Right lobe of liver (tissue), 6 donors: ENCODE data around the gene BZW1. TPM values are rescaled to one million over a fixed set of nuclear protein-coding genes. Genes with fewer than 3 reads are reported as not detected.

ENCODE experiments used
- ATAC-seq, 4 donors: fragments of 200-7000 bp; cut with Tn5 transposase; one replicate each; pipeline ENCODE4 v1.9.1; 2020; ENCODE audit warnings: mild to moderate bottlenecking in 4 of 4, moderate library complexity in 4 of 4
- DNase-seq, 3 donors: peaks; one replicate each; pipeline ENCODE4 v3.0.0-alpha.2; 2020
- H3K27ac ChIP-seq, 3 donors: fragments of 200-600 bp; one replicate each; pipeline ENCODE4 v1.8.0; 2022
- H3K27me3 ChIP-seq, 2 donors: fragments of 200-600 bp; one replicate each; pipeline ENCODE4 v1.8.0; 2022
- H3K36me3 ChIP-seq, 4 donors: fragments of 200-600 bp; sonication (generic) in 1 of 4; one replicate each; pipeline versions ENCODE4 v1.5.1 to v1.8.0; 2017 to 2022; ENCODE audit warnings: control low read depth in 1 of 4
- H3K4me1 ChIP-seq, 4 donors: fragments of 200-600 bp; sonication (generic) in 1 of 4; one replicate each; pipeline versions ENCODE4 v1.5.1 to v1.8.0; 2017 to 2022; ENCODE audit warnings: control low read depth in 1 of 4
- H3K4me3 ChIP-seq, 3 donors: fragments of 200-600 bp; one replicate each; pipeline ENCODE4 v1.8.0; 2022
- H3K9me3 ChIP-seq, 4 donors: fragments of 200-600 bp; sonication (generic) in 1 of 4; one replicate each; pipeline versions ENCODE4 v1.5.1 to v1.8.0; 2017 to 2022; ENCODE audit warnings: control low read depth in 1 of 4
- CTCF ChIP-seq, 4 donors: fragments of 200-600 bp in 3 of 4; fragments of 450-650 bp in 1 of 4; IDR thresholded peaks; one replicate each; pipeline versions ENCODE4 v1.5.1 to v1.8.0; 2016 to 2022; ENCODE audit warnings: antibody characterized with exemption in 4 of 4, mild to moderate bottlenecking in 2 of 4
- POLR2A ChIP-seq: fragments of 450-650 bp; IDR thresholded peaks from one replicate; pipeline ENCODE4 v1.6.1; 2017; ENCODE audit warnings: antibody characterized with exemption, mild to moderate bottlenecking
- WGBS: methylation state at CpG from one replicate; pipeline ENCODE4 v1.1.6; 2018; ENCODE audit warnings: low coverage, low lambda C conversion rate; ENCODE audit not compliant: insufficient coverage; ENCODE audit errors: missing lambda C conversion rate; 5-methylcytosine and 5-hydroxymethylcytosine counted together
- intact Hi-C, 2 donors: fragments of 100-400 bp; cut with DNase I; formaldehyde crosslinking; loops; one replicate each; pipeline versions ENCODE4 v1.11.2 to v1.14.1; 2022
- small RNA-seq, 2 experiments: library from RNA; depleted of rRNA; stranded (forward); fragments of <200 nt; gene quantifications; one replicate each; pipeline ENCODE3, GENCODE V24; 2016
- total RNA-seq, 6 experiments: library from RNA; depleted of rRNA in 2 of 6; stranded (reverse); fragments of >200 nt in 2 of 6; fragmentation: NEBNext Ultra II Directional in 3 of 6; extraction: Animal tissue kit (Norgen Biotek cat#: 25700) in 3 of 6; gene quantifications; one replicate each; pipeline versions ENCODE4 v1.1.0 to v1.2.4, GENCODE V29; 2016 to 2023
- donor health status: DM: no; HTN: yes; CAD: no.
- donor health status: DM: no; HTN: no; CAD: no.
- donor health status: DM: no; HTN: no; CAD: no.
- donor health status: DM: no; HTN: yes; CAD: no.
- donor health status: DM: no; HTN: yes; CAD: no.

BZW1 gene
- total RNA-seq, 6 experiments from 2014 or later, result 176 to 239 (median 210) TPM

DNA sequence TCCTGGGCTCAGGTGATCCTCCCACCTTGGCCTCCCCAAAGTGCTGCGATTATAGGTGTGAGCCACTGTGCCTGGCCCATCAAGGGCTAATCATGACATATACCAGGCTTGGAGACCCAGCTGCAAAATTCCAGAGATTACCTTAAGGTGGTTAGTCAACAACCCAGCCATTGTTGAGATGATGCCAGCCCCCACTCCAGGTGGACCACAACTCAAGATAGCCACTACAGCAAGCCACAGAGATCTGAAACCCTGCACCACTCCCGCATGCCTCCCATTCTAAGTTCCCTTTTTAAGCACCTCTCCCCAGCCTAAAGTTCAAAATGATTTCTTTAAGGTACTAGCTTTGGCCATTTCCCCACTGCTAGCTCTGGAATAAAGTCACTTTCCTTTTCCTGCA, 57.3 kb downstream of the BZW1 start:
- intact Hi-C loops, result no loop called here
- WGBS, result 67% methylated on average over 1 of the region's 2 CpGs
- Histone ChIP-seq H3K4me3 (no peak overlapping the region), H3K27me3 (no peaks in the 10 kb centered on the region), H3K36me3 (peaks cover 0 to 10% (median 0%) of the 10 kb centered on the region in 4 donors), H3K4me1 (peaks cover 0 to 22% (median 0%) of the 10 kb centered on the region in 4 donors), H3K9me3 (no peaks in the 10 kb centered on the region), H3K27ac (no peak overlapping the region)
- no peak for TF ChIP-seq POLR2A
- no peak for TF ChIP-seq CTCF (IDR thresholded peaks at IDR 0.05)
- DNase-seq, result no peak
- ATAC-seq, result no peak

DNA sequence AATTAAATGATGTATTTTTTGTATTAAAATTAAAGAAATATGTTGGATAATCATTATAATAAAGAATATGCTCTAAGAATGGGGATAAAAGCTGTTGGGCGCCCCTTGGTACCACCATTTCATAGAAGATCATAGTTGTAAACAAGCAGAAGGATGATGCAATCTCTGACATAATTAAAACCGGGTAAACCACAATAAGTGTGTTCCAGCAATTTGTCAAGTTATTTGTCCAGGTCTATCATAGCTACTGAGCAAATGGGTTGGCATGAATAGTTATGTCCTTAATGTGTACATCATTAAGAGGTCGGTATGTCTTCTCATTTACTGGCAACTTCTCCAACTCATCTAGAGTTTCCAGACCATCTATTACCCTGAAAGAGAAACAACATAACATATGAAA, 59.4 kb downstream of the BZW1 start:
- Histone ChIP-seq H3K27ac (no peak overlapping the region), H3K4me1 (peaks cover 0 to 14% (median 0%) of the 10 kb centered on the region in 4 donors), H3K4me3 (no peak overlapping the region), H3K9me3 (no peaks in the 10 kb centered on the region), H3K36me3 (peaks cover 0 to 25% (median 2%) of the 10 kb centered on the region in 4 donors), H3K27me3 (no peaks in the 10 kb centered on the region)
- WGBS, result 62% methylated on average over 3 of the region's 3 CpGs
- intact Hi-C loops, result no loop called here
- TF ChIP-seq POLR2A, result no peak
- TF ChIP-seq CTCF (IDR thresholded peaks at IDR 0.05), result no peak
- ATAC-seq (no peak), DNase-seq (no peak)

GRCh38 chr2:200873560-200873959, 61.9 kb downstream of the BZW1 start:
- intact Hi-C loops, result no loop called here
- 94% methylated on average over 6 of the region's 6 CpGs for WGBS
- H3K27me3 ChIP-seq, result no peaks in the 10 kb centered on the region
- no peak overlapping the region for H3K27ac ChIP-seq
- DNase-seq (no peak), ATAC-seq (no peak)
- H3K36me3 ChIP-seq, result peaks cover 0 to 32% (median 7%) of the 10 kb centered on the region in 4 donors
- no peak overlapping the region for H3K4me3 ChIP-seq
- TF ChIP-seq POLR2A (no peak), CTCF (IDR thresholded peaks at IDR 0.05) (no peak)
- H3K4me1 ChIP-seq, result no peaks in the 10 kb centered on the region
- no peaks in the 10 kb centered on the region for H3K9me3 ChIP-seq

Small RNA genes lying within 50 kb of the gene (small RNA-seq; reads per million reads assigned to genes)
- gene RF00019 (0 reads per million in 2 experiments), gene RNA5SP115 (0 to 0.13 reads per million in 2 experiments), gene RNU1-133P (0 reads per million in 2 experiments), gene RNU6-31P (0.10 to 0.78 reads per million in 2 experiments)

Other genes starting within 250 kb of the BZW1 start
- 1,000 to 10,000 TPM in 3 of 6 experiments, 100 to 1,000 TPM in 3; 524 to 1,747 (median 931) TPM for gene AOX1, start 225.9 kb upstream of the BZW1 start, total RNA-seq
- gene CLK1, start 52.7 kb downstream of the BZW1 start, total RNA-seq, result 10 to 100 TPM; 29.9 to 81.5 (median 36.7) TPM
- gene PPIL3, start 77.2 kb downstream of the BZW1 start, total RNA-seq, result 10 to 100 TPM; 10.4 to 21.3 (median 16.2) TPM
- 10 to 100 TPM in 4 of 6 experiments, 1 to 10 TPM in 2; 9.5 to 23.7 (median 11.3) TPM for gene NIF3L1, start 77.5 kb downstream of the BZW1 start, total RNA-seq
- gene ORC2, start 151.8 kb downstream of the BZW1 start, total RNA-seq, result 10 to 100 TPM in 3 of 6 experiments, 1 to 10 TPM in 3; 5.3 to 13.6 (median 8.4) TPM